GM19467 (cell line): ENCODE results near the gene ILDR2.

Experiments
- ATAC-seq: cut with Tn5 transposase; IDR thresholded peaks from one replicate; pipeline ENCODE4 v1.9.1; 2021; ENCODE audit warnings: mild to moderate bottlenecking, moderate library complexity; ENCODE audit not compliant: unreplicated experiment

Gene ILDR2

GRCh38 chr1:166975361-166976129 is at the start of gene ILDR2:
Gene ILDR2 (minus strand): TSS chr1:166975540. CDS start chr1:166975268, 272 bp downstream.
- ATAC-seq: peak; percentile 57

DNA sequence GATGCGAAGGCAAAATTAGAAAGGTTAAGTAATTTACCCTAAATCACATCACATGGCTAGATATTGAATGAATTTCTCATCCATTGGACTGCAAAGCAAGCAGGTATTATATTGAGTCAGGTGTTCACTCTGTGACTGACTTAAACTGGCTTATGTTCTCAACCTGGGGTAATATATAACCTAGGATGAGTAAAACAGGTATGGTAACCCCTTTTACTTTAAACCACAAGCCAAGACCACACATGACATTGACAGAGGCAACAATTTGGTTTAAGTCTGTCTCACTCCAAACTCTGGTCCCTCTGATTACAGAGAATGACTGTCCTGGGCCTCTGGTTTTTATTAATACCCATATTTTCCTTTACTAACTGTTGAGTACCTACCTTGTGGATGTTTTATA is 47.0 kb upstream of the ILDR2 start:
- peak; percentile 81 for ATAC-seq

DNA sequence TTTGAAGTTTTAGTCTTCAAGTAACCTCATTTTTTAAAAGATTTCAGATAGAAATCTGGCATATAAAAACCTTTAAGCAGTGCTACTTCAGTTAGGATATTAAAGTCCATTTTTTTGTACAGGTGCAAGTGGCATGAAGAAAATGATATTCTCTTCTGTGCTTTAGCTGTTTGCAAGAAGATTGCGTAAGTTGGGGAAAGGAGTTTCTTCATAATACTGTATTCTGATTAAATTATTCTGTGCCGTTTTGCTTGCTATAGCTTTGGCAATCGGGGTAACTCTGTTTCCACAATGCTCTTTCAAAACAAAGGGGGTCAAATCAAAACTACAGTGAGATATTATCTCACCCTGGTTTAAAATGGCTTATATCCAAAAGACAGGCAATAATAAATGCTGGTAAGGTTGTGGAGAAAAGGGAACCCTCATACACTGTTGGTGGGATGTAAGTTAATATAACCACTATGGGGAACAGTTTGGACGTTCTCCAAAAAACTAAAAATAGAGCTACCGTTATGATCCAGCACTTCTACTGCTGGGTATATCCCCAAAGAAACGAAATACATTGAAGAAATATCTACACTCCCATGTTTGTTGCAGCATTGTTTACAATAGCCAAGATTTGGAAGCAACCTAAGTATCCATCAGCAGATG is 40.9 kb upstream of the ILDR2 start:
- ATAC-seq: no peak

DNA sequence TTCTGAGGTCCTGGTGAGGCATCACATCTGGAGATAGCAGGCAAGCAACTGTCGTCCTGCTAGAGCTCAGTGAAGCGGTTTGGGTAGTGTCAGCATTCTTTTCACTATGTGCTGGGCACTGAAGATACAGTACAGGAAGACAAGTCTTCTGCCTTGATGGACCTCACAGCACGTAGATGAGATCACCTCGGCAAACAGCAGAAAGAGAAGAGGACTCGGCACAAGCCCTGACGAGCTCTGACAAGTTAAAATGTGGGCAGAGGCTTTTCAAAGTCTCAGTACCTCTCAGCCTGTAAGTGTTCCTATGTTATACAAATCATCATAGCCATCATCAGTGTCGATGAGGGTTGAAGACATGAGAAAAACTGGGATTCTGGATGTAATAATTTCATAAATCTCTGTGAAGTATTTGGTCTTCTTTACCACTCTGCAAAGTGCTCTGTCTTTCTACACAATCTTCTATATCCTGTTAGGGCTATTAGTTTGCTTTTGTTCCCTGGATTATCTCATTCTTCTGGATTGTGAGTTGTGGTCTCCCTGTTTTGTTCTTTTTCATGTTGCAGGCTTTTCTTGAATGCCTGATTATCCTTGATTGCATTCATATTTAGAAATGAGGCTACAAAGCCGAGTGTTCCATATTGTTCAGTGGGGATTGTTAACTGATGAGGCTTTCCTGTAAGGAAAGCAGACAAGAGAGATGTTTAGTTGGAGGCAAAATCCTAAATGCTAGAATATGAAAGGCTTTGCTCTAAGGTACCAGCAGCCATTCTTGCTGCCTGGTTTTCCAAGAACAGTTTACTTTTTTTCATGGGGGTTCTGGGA is 38.0 kb upstream of the ILDR2 start:
- ATAC-seq: no peak

DNA sequence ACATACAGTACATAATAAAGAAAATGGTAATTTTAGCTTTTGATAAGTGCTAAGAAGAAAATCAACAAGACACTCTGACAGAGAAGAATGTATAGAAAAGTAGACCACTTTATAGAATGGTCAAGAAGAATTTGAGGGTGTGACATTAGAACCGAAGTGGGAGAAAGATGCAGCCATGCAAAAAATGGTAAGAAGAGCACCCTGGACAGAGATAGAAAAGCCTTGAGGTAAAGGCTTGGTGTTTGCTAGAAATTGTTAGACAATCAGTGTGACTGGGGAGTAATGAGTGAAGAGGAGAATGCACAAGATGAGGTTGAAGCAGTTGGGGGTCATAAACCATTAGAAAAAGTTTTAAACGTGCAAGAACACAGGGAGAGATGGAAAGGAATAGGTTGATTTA is 37.2 kb upstream of the ILDR2 start:
- no peak for ATAC-seq

DNA sequence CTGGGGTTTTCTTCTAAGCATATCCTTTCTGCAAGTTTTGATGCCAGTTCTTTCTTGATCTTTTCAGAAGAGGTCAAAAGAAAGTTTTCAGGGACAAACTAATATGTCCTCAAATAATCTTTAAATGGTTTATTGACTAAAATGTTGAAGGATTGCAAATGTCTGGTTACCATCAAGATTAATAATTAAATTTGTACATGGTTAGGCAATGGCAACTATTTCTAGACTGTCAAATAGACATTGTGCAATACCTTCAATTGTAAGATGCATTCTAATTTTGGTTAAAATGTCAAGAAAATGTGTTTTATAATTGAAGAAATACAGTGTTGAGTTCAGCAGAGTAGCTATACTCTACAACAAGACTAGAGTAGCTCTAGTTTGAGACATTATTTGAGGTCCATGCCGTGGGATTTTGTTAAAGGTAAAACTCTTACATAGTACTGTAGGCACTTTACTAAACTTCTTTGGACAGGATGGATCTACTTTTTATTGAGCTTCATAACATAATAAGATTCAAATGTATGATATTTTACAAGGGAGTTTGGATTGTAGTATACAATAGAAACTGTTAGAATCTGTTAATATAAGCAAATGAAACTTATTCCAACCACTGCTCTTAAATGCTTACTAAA is 36.3 kb upstream of the ILDR2 start:
- ATAC-seq: no peak

DNA sequence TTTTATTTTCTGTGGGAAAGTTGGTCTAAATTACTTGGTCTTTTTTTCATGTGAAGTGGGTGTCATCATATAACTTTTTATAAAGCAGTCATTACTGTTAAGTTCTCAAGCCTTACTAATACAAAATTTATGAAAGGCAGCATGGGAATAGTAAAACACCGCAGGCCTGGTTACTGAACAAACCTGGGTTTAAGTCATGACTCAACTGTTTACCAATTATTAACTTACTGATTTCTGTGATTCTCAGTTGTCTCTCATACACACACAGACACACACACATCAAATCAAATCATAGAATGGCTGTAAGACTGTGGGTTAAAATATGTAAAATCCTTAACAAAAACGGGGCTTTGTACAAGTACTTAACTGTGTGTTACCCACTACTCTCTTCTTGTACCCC is 28.4 kb upstream of the ILDR2 start:
- no peak for ATAC-seq

DNA sequence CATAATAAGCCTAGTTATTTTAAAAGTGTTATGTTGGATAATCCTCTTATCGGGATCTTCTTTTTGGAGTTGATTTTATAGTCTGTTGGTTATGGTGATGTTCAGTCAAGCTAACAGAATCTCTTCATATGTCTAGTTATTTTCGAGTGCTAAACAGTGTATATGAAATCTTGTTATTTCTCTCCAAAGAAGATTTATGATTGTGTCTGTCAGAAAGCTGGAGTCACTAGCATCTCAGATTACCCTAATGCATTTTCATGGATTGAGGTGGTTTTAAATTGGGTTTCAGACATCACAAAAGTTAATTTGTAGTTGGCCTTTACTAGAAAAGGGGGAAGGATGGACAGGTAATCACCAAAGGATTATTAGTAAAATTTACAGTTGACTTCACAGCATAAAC is 27.0 kb upstream of the ILDR2 start:
- no peak for ATAC-seq

GRCh38 chr1:167000546-167000945 is 25.2 kb upstream of the ILDR2 start:
- no peak for ATAC-seq

DNA sequence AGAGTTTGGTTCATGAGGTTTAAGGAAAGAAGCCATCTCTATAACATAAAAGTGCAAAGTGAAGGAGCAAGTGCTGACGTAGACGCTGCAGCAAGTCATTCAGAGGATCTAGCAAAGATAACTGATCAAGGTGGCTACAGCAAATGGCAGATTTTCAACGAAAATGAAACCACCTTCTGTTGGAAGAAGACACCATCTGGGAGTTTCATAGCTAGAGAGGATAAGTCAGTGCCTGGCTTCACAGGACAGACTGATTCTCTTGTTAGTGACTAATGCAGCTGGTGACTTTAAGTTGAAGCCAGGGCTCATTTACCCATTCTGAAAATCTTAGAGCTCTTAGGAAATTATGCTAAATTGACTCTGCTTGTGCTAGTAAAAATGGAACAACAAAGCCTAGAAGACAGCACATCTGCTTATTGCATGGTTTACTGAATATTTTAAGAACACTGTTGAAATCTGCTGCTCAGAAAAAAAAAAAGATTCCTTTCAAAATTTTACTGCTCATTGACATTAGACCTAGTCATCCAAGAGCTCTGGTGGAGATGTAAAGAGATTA is 24.2 kb upstream of the ILDR2 start:
- peak; percentile 61 for ATAC-seq

GRCh38 chr1:166999075-166999474 is 23.7 kb upstream of the ILDR2 start:
- peak; percentile 31 for ATAC-seq

DNA sequence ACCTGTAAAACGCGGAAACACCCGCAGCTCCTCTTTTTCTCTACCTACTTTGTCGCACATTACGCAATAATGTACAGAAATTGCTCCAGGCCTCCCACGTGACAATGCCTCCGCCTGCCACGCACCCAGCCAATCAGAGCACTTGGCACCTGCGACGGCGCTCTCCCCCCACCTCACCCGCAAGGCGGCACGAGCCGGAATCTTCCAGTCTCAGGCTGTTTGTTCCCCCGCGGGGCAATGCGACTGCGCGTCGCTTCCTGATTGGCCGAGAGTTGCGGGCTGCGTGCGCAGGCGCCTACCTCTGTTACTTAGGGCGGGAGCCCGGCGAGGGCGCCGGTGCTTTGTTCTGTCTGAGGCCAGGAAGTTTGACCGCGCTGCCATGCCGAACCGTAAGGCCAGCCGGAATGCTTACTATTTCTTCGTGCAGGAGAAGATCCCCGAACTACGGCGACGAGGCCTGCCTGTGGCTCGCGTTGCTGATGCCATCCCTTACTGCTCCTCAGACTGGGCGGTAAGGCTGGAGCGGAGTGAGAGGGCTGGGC is 13.7 kb upstream of the ILDR2 start, which contains the start of gene MAEL:
Gene MAEL (plus strand): TSS at position 307 of the 542 bp plus-strand sequence. CDS start 73 bp downstream, at position 380.
- no peak for ATAC-seq

DNA sequence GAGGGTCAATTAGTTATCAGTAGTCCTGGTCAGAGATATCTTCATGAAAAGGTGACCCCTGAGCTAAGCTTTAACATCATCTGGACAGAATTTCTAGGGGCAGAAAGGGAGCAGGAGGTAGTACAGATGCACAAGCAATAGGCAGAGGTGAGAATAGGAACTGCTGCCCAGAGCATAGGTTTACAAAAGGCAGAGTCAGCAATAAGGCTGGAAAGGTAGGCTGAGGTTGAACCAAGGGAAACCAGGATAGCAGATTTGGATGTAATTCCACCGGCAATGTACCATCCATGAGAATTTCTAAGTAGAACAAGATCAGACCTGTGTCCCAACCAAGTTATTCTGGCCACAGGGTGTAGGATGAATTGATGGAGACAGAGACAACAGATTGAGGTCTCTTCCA is 6.2 kb upstream of the ILDR2 start:
- no peak for ATAC-seq

GRCh38 chr1:166980818-166981217 is 5.5 kb upstream of the ILDR2 start:
- ATAC-seq: no peak

GRCh38 chr1:166980383-166980782 is 5.0 kb upstream of the ILDR2 start:
- ATAC-seq: no peak

GRCh38 chr1:166978821-166979220 is 3.5 kb upstream of the ILDR2 start:
- peak; percentile 39 for ATAC-seq

GRCh38 chr1:166977951-166978350 is 2.6 kb upstream of the ILDR2 start:
- ATAC-seq: no peak

- no peak for ATAC-seq
These were observed 544 bp downstream of the ILDR2 start for GRCh38 chr1:166974647-166975345.

DNA sequence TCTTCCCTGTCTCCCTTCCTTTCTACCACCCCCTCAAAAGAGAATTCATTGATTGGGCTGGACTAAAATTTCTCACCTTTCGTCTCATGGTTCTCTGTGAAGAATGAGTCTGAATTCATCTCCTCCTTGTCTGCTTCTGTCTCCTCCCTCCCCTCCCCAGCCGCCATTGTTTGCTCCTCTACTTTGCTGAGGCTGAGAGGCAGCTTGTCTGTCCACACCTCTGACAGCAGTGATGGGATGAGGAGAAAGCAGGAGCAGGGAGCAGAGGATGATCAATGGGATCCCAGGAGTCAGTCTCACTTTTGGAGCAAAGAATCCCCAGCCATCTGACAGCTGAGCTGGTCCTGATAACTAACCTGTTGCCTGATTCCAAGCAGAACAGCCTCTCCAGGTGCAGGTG is 2.5 kb downstream of the ILDR2 start:
- no peak for ATAC-seq

GRCh38 chr1:166972193-166972592 is 3.1 kb downstream of the ILDR2 start:
- no peak for ATAC-seq
